ENCODE results near the gene TGFA.

TGFA gene

DNA sequence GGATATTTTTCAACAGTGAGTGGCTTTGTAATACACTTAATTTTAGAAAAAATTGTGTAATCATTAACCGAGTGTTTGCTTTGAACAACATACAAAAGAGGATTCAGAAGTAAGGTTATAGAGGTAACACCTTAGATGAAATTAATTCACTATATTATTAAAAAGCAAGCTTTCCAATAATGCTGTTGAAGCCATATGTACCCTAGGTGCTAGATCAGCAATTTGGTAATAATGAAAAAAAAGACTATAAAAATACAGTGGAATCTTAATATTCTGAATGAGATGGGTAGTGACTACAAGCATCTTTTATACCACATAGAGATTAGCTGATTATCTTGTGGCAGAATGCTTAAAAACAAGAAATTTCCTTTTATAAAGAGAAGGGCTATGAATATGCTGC, 136.6 kb downstream of the TGFA start:
- DNase-seq (ENCODE audit: low read depth): no peak

DNA sequence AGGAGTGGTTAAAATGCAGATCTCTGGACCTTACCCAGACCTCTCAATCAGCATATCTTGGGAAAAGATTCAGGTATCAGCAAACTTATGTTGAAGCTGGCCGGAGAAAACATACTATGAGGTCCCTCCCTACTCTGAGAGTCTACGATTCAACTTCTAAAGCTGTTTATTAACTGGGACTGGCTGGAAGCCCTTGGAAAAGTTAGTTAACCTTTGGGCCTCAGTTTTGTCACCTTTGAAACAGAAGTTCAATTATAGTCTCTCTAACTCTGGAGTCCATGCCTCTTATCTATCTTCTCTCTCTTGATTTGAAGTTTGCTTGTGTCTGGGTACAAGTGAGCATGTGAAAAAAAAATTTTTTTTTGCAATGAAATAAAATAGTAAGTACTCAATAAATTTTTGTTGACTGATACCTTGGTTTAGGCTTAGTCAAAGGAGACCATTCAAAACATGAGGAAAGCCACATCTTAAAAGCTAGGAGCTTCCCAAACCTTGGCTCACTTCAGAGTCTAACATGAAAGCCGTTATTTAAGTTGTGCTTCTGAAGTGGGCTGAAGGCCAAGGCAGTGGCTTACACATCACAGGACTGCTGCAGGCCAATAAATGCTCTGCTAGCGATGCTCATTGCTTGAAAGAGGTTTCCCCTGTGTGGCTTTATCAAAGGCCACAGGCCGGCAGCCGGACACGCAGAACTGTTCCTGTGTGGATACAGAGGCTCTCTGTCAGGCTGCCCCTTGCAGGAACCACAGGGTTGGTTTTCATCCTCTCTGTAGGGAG, 141.1 kb downstream of the TGFA start:
- no peak for DNase-seq (ENCODE audit: low read depth)

DNA sequence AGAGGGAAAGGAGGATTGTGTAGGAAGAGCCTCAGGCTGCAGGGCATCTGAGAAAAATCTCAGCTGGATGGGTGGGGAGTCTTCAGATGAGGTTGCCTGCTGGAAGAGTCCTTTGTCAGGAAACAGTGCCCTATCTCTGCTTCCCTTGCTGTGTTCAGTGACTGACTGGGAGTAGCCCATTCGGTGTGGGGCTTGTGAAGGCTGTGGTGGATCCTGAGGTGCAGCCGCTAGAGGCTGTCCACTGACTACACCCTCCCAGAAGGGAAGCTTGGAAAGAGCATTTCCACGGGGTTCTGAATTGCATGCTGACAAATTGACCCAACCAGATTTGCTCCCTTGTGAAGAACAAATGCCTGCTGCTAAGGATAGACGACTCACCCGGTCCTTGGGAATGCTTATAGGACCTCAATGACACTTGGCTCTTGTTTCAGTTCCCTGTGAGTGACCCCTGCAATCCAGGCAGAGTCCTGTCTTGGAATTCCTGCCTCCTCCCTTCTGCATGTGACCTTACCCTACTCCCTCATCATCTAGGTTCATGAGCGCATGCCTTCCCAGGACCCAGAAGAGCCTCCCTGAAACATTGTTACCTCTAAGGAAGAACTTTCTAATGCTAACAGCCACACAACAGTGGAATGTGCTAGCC, 142.0 kb downstream of the TGFA start:
- no peak for DNase-seq (ENCODE audit: low read depth)

DNA sequence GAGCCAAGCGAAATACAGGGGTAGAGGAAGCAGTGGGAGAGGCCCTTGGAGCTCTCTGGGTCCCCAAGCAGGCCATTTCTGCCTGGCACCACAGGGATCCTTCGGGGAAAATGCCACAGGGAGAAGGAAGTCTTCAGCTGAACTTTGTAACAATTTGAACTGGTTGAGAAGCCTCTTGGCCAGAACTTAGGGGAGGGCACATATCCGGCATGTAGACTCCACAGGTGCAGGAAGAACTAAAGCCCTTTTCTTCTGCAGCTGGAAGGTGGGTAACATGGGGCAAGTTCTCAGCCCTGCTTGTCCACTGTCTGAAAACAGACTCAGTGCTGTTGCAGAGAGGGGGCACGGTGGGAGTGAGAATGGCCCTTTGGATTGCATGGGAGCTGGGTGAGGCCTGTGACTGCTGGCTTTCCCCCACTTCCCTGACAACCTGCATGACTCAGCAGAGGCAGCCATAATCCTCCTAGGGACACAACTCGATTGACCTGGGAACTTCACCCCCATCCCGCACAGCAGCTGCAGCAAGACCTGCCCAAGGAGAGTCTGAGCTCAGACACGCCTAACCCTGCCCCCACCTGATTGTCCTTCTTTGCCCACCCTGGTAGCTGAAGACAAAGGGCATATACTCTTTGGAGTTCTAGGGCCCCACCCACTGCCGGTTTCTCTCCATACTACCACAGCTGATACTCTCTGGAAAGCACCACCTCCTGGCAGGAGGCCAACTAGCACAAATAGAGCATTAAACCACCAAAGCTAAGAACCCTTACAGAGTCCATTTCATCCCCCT, 150.2 kb downstream of the TGFA start:
- DNase-seq (ENCODE audit: low read depth): no peak

DNA sequence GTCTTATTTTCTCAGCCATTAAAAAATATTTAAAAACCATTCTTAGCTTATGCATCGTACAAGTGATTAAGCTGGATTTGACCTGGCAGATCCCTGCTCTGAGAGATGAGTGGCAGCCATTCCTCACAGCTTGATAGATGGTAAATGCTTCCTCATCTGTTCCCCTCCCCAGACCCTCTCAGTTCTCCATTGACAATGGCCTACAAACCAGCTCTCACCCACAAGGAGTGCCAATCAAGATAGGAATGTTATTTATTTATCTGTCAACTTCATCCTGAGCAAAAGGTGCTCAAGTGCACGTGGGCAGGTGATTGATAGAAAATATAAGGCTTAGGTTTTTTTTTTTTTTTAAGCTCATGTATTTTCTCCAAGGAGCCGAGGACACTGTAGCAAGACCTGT, 153.1 kb downstream of the TGFA start:
- no peak for DNase-seq (ENCODE audit: low read depth)

DNA sequence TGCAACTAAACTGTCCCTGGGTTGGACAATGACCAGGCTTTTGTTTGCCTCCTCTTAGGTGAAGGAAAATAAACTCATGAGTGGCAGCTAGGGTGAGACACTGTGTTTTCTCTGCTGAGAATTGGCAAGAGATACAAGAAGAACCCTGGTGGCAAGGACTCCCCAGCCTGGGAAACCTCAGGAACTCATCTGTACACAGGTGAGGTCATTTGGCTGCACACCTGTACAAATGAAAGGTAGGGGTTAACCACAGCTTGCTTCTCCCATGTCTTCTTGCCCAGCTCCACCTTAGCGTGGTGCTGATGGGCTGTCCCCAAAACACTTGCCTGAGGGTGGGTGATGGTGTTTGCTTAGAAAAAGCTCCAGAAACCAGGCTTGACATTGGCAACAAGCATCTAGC, 154.6 kb downstream of the TGFA start:
- no peak for DNase-seq (ENCODE audit: low read depth)

All from stimulated activated CD8-positive, alpha-beta memory T cell treated with anti-CD3 and anti-CD28 coated beads, Interleukin-15, amount 100 ng/mL, for 1 hour (primary cell).